MM.1S (cell line): ENCODE measurements around the gene RASD2.
A peak's percentile ranks its signal among the peaks of the same experiment; 100 is the strongest.
"Not testable (repeated sequence)": the region's sequence is repeated elsewhere in the genome, so short reads cannot be mapped to it uniquely, and the experiment has no call there.

ENCODE experiments used
- DNase-seq: peaks from one replicate; pipeline ENCODE4 v3.0.0-alpha.2; 2015
- H2AFZ ChIP-seq: fragments of 300-600 bp; sonication (generic); 2 replicates; pipeline ENCODE4 v1.6.0; 2016; ENCODE audit warnings: antibody characterized with exemption, low read length
- H3F3A ChIP-seq: fragments of 300-600 bp; sonication (generic); 2 replicates; pipeline ENCODE4 v1.6.1; 2016; ENCODE audit warnings: mild to moderate bottlenecking, antibody characterized with exemption, low read length, moderate library complexity, mixed read lengths; ENCODE audit not compliant: insufficient read depth
- H3K27ac ChIP-seq: fragments of 300-600 bp; sonication (generic); 2 replicates; pipeline ENCODE4 v1.5.1; 2016; ENCODE audit warnings: mild to moderate bottlenecking, low read length
- H3K27me3 ChIP-seq: fragments of 300-600 bp; sonication (generic); replicated peaks from 2 replicates; pipeline ENCODE4 v1.6.0; 2016; ENCODE audit warnings: low read length; ENCODE audit not compliant: insufficient read depth
- H3K36me3 ChIP-seq: fragments of 300-600 bp; sonication (generic); replicated peaks from 2 replicates; pipeline ENCODE4 v1.6.1; 2016; ENCODE audit warnings: mild to moderate bottlenecking, low read length, mixed read lengths; ENCODE audit not compliant: insufficient read depth
- H3K4me1 ChIP-seq: fragments of 300-600 bp; sonication (generic); 2 replicates; pipeline ENCODE4 v1.6.1; 2016; ENCODE audit warnings: low read length, mixed read lengths
- H3K4me2 ChIP-seq: fragments of 300-600 bp; sonication (generic); 2 replicates; pipeline ENCODE4 v1.6.0; 2016; ENCODE audit warnings: low read depth, low read length
- H3K4me3 ChIP-seq: fragments of 300-600 bp; sonication (generic); 2 replicates; pipeline ENCODE4 v1.5.1; 2016; ENCODE audit warnings: low read length, mixed read lengths
- H3K79me2 ChIP-seq: fragments of 300-600 bp; sonication (generic); 2 replicates; pipeline ENCODE4 v1.6.1; 2016; ENCODE audit warnings: mixed run types, low read length, mixed read lengths
- H3K9ac ChIP-seq: fragments of 300-600 bp; sonication (generic); 2 replicates; pipeline ENCODE4 v1.6.1; 2016; ENCODE audit warnings: low read length, mixed read lengths
- H3K9me2 ChIP-seq: fragments of 300-600 bp; sonication (generic); replicated peaks from 2 replicates; pipeline ENCODE4 v1.6.1; 2016; ENCODE audit warnings: mild to moderate bottlenecking, low read length, mixed read lengths; ENCODE audit not compliant: insufficient read depth
- H3K9me3 ChIP-seq: fragments of 300-600 bp; sonication (generic); replicated peaks from 2 replicates; pipeline ENCODE4 v1.6.1; 2016; ENCODE audit warnings: mild to moderate bottlenecking, low read length, mixed read lengths; ENCODE audit not compliant: insufficient read depth
- H4K20me1 ChIP-seq: fragments of 300-600 bp; sonication (generic); 2 replicates; pipeline ENCODE4 v1.6.1; 2016; ENCODE audit warnings: mild to moderate bottlenecking, low read length, moderate library complexity, mixed read lengths; ENCODE audit not compliant: insufficient read depth
- EZH2 ChIP-seq: fragments of 300-600 bp; sonication (generic); optimal IDR thresholded peaks from 2 replicates; pipeline ENCODE3; 2017; ENCODE audit warnings: low read depth, mild to moderate bottlenecking, antibody characterized with exemption, low read length, mixed read lengths
- EZH2phosphoT487 ChIP-seq: fragments of 300-600 bp; sonication (generic); IDR thresholded peaks from 2 replicates; pipeline ENCODE4 v1.6.1; 2018; ENCODE audit warnings: antibody characterized with exemption, low read length
- TF ChIP-seq, protein P1 (sequence below): fragments of 300-600 bp; sonication (generic); IDR thresholded peaks from 2 replicates; pipeline ENCODE4 v1.5.1; 2016; ENCODE audit warnings: antibody characterized with exemption, low read length, mixed read lengths

RASD2 gene, protein sequence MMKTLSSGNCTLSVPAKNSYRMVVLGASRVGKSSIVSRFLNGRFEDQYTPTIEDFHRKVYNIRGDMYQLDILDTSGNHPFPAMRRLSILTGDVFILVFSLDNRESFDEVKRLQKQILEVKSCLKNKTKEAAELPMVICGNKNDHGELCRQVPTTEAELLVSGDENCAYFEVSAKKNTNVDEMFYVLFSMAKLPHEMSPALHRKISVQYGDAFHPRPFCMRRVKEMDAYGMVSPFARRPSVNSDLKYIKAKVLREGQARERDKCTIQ

GRCh38 chr22:35540595-35541253, at the start of gene RASD2:
TSS of gene RASD2 (plus strand) at chr22:35540831. CDS start at chr22:35546810, 5,979 bp downstream.
- no peak within 1 kb of the TSS for H3K27ac ChIP-seq
- H3K9ac ChIP-seq: peak within 1 kb of the TSS; percentile 56; the same call in 1 of the 2 replicates
- no peaks in the 10 kb centered on the region for H3K79me2 ChIP-seq
- TF ChIP-seq EZH2 (no peak), EZH2phosphoT487 (no peak)
- TF ChIP-seq, protein P1, sequence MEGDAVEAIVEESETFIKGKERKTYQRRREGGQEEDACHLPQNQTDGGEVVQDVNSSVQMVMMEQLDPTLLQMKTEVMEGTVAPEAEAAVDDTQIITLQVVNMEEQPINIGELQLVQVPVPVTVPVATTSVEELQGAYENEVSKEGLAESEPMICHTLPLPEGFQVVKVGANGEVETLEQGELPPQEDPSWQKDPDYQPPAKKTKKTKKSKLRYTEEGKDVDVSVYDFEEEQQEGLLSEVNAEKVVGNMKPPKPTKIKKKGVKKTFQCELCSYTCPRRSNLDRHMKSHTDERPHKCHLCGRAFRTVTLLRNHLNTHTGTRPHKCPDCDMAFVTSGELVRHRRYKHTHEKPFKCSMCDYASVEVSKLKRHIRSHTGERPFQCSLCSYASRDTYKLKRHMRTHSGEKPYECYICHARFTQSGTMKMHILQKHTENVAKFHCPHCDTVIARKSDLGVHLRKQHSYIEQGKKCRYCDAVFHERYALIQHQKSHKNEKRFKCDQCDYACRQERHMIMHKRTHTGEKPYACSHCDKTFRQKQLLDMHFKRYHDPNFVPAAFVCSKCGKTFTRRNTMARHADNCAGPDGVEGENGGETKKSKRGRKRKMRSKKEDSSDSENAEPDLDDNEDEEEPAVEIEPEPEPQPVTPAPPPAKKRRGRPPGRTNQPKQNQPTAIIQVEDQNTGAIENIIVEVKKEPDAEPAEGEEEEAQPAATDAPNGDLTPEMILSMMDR: no peak
- H2AFZ ChIP-seq: peak within 1 kb of the TSS; percentile 91
- peaks cover 51% of the 10 kb centered on the region for H3K27me3 ChIP-seq
- no peaks in the 10 kb centered on the region for H3K36me3 ChIP-seq
- H3K4me3 ChIP-seq: peak within 1 kb of the TSS; percentile 76
- H3F3A ChIP-seq: peaks cover 8% of the 10 kb centered on the region
- no peaks in the 10 kb centered on the region for H4K20me1 ChIP-seq
- H3K9me3 ChIP-seq: no peaks in the 10 kb centered on the region
- H3K4me2 ChIP-seq: peak within 1 kb of the TSS; percentile 97
- no peaks in the 10 kb centered on the region for H3K9me2 ChIP-seq
- peaks cover 16% of the 10 kb centered on the region for H3K4me1 ChIP-seq
- DNase-seq: peak; percentile 43

GRCh38 chr22:35491061-35491907, 49.3 kb upstream of the RASD2 start:
- not testable (repeated sequence) for H3K79me2 ChIP-seq, H4K20me1 ChIP-seq, H3K27ac ChIP-seq, H3F3A ChIP-seq, H3K4me1 ChIP-seq, H3K9me2 ChIP-seq, DNase-seq, H3K36me3 ChIP-seq, H3K9ac ChIP-seq, H3K9me3 ChIP-seq
- Histone ChIP-seq H3K27me3 (peaks cover 26% of the 10 kb centered on the region), H3K4me3 (peak overlapping the region; percentile 62), H3K4me2 (peak overlapping the region; percentile 51), H2AFZ (peak overlapping the region; percentile 61; the same call in 1 of the 2 replicates)

GRCh38 chr22:35491908-35492380, 48.7 kb upstream of the RASD2 start:
- TF ChIP-seq EZH2: no peak
- no peak for TF ChIP-seq EZH2phosphoT487
- TF ChIP-seq, protein P1: no peak
- H3K27ac ChIP-seq: no peak overlapping the region

More at GRCh38 chr22:35491908-35492380, 48.7 kb upstream of the RASD2 start:
- peak overlapping the region; percentile 53; the same call in 1 of the 2 replicates for H3K4me3 ChIP-seq
- H3F3A ChIP-seq: 0 out of 2 replicates have a peak, but pooled peaks cover 4% of the 10 kb centered on the region
- no peaks in the 10 kb centered on the region for H3K79me2 ChIP-seq
- peak overlapping the region; percentile 24; the same call in 1 of the 2 replicates for H3K4me2 ChIP-seq
- H4K20me1 ChIP-seq: no peaks in the 10 kb centered on the region
- no peaks in the 10 kb centered on the region for H3K9me3 ChIP-seq
- H3K27me3 ChIP-seq: peaks cover 31% of the 10 kb centered on the region
- H3K36me3 ChIP-seq: no peaks in the 10 kb centered on the region
- H3K9me2 ChIP-seq: no peaks in the 10 kb centered on the region
- DNase-seq: peak; percentile 23
- H3K4me1 ChIP-seq: no peaks in the 10 kb centered on the region
- no peak overlapping the region for H3K9ac ChIP-seq
- peak overlapping the region; percentile 84 for H2AFZ ChIP-seq
